ENCODE data around the gene SZT2.

SZT2 gene

DNA sequence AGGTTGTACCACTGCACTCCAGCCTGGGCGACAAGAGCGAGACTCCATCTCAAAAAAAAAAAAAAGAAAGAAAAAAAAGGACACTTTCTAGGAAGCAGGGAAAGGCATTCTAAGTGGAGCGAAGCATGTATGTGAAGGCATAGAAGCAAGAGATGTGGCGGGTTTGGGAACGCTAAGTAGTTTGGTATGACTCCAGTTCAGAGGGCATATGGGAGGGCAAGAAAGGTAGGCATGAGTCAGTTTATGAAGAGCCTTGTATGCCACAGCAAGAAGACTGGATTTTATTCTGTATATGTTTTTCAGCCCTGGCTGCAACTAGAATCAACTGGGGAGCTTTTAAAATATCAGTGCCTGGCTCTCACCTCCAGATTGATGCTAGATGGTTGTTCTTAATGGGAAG lies 17.5 kb upstream of the SZT2 start:
- Histone ChIP-seq H3K27me3 (ENCODE audit: control insufficient read depth in 1 of 2, insufficient read depth in 2 of 2, low read length in 2 of 2) (no peaks in the 10 kb centered on the region), H3K4me3 (ENCODE audit: low read length in 2 of 2) (no peak overlapping the region), H3K27ac (ENCODE audit: low read length) (no peak overlapping the region), H3K9ac (ENCODE audit: low read length in 2 of 2) (no peak overlapping the region), H3K9me3 (ENCODE audit: control insufficient read depth in 2 of 2, low read length in 2 of 2) (no peaks in the 10 kb centered on the region), H3K4me1 (ENCODE audit: control insufficient read depth, insufficient read depth, low read length) (peaks cover 13% of the 10 kb centered on the region), H3K36me3 (ENCODE audit: control insufficient read depth in 2 of 2, insufficient read depth in 2 of 2, low read length in 2 of 2) (peaks cover 6 to 8% of the 10 kb centered on the region in 2 donors)

DNA sequence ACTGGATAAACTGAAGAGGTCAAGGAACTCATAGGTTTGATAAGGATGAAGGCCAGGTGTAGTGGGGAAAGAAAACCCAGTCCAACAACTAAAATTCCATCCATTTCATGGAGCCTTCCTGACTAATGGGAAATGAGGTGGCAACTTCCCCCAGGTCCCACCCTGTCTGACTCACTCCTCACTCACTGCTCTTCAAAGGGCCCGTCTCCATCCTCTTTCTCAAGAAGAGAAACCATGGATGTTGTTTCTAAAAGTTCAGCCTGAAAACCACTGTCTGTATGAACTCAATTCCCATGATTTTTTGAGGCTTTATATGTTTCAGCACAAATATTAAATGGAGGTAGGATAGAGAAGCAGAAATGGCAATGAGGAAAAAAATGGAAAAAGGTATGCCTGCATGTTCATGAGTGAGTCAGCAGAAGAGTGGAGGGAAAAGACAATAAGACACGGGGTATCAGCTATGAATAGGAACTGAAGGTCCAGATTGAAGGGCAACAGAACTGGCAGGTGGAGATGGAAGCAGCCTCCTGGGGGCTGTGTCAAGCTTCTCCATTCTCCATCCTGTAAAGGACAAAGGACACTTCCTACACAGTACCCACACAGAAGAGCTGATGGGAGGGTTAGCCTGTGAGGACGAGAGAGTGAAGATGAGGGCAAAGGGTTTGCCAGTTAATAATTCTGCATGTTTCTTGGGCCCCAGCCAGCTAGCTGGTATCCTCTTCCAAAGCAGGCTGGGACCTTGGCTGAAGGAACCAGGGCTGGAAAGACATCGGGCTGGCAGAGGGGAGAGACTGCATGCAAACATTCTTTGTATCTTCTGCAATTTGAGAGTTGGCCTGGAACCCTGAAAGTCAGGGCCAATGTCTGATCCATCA lies 16.4 kb upstream of the SZT2 start:
- Histone ChIP-seq H3K27ac (ENCODE audit: low read length) (no peak overlapping the region), H3K27me3 (ENCODE audit: control insufficient read depth in 1 of 2, insufficient read depth in 2 of 2, low read length in 2 of 2) (no peaks in the 10 kb centered on the region)

DNA sequence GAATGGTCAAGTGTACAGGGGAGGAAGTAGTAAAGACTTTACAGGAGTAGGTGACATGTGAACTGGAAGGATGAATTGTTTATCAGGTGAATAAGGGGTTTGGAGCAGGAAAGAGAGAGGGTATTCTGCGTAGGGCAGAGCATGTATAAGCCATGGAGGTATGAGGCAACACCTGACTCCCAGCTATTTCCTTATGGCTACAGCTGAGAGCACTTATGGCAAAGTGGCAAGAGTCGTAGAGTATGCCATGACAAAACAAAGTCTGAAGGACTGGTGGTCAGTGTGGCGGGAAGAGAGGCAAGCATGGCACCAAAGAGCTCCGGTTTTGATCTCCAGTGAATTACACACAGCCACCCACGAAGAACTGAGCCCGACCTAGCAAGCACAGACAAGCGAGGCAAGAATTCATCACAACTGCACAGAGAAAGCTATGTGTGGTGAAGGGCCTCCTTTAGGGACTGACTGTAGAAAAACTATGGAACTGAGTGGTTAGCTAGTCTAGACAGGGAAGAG lies 12.9 kb upstream of the SZT2 start:
- Histone ChIP-seq H3K9me3 (ENCODE audit: control insufficient read depth in 2 of 2, low read length in 2 of 2) (no peaks in the 10 kb centered on the region), H3K27ac (ENCODE audit: low read length) (no peak overlapping the region), H3K4me3 (ENCODE audit: low read length in 2 of 2) (no peak overlapping the region), H3K27me3 (ENCODE audit: control insufficient read depth in 1 of 2, insufficient read depth in 2 of 2, low read length in 2 of 2) (no peaks in the 10 kb centered on the region), H3K36me3 (ENCODE audit: control insufficient read depth in 2 of 2, insufficient read depth in 2 of 2, low read length in 2 of 2) (peaks cover 6 to 10% of the 10 kb centered on the region in 2 donors), H3K9ac (ENCODE audit: low read length in 2 of 2) (peak overlapping the region in 1 of 2 donors; percentile 1), H3K4me1 (ENCODE audit: control insufficient read depth, insufficient read depth, low read length) (peaks cover 3% of the 10 kb centered on the region)

More for the DNA sequence above, 16.4 kb upstream of the SZT2 start:
- no peak overlapping the region for H3K4me3 ChIP-seq (ENCODE audit: low read length in 2 of 2)
- peaks cover 8% of the 10 kb centered on the region for H3K4me1 ChIP-seq (ENCODE audit: control insufficient read depth, insufficient read depth, low read length)
- H3K9ac ChIP-seq (ENCODE audit: low read length in 2 of 2) = no peak overlapping the region
- H3K36me3 ChIP-seq (ENCODE audit: control insufficient read depth in 2 of 2, insufficient read depth in 2 of 2, low read length in 2 of 2) = peaks cover 6 to 8% of the 10 kb centered on the region in 2 donors
- H3K9me3 ChIP-seq (ENCODE audit: control insufficient read depth in 2 of 2, low read length in 2 of 2) = no peaks in the 10 kb centered on the region

DNA sequence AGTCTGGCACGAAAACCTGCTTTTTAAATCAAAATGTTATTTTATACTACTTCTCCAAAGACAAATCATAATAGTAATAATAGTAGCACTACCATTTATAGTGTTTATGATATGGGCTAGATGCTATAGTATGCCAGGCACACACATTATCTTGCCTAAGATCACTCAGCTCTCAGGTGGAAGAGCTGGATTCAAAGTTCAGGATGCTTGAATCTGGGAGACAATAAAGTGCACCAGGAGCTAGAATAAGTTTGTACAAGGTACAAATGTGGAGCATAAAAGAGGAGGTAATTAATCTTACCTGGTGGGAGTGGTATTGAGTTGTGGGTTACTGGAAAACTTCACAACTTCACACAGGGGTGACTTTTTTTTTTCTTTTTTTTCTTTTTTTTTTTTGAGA lies 11.9 kb upstream of the SZT2 start:
- Histone ChIP-seq H3K4me3 (ENCODE audit: low read length in 2 of 2) (no peak overlapping the region), H3K27ac (ENCODE audit: low read length) (no peak overlapping the region), H3K36me3 (ENCODE audit: control insufficient read depth in 2 of 2, insufficient read depth in 2 of 2, low read length in 2 of 2) (peaks cover 7 to 13% of the 10 kb centered on the region in 2 donors), H3K27me3 (ENCODE audit: control insufficient read depth in 1 of 2, insufficient read depth in 2 of 2, low read length in 2 of 2) (no peaks in the 10 kb centered on the region), H3K9me3 (ENCODE audit: control insufficient read depth in 2 of 2, low read length in 2 of 2) (no peaks in the 10 kb centered on the region), H3K4me1 (ENCODE audit: control insufficient read depth, insufficient read depth, low read length) (peaks cover 9% of the 10 kb centered on the region), H3K9ac (ENCODE audit: low read length in 2 of 2) (no peak overlapping the region)

DNA sequence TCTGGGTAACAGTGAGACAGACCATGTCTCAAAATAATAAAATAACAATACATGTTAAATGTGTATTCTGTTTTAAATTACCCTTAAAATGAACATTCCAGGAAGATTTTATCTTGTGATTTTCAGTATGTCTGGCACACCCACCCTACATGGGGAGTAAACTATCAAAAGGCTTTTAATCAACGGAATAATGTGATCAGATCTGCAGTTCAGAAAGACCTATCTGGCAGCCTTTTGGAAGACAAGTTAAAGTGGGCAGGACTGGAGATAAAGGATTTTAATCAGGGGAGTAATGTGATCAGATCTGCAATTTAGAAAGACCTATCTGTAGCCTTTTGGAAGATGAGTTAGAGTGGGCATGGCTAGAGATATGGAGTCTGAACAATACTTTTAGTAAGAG lies 10.2 kb upstream of the SZT2 start:
- Histone ChIP-seq H3K27ac (ENCODE audit: low read length) (no peak overlapping the region), H3K27me3 (ENCODE audit: control insufficient read depth in 1 of 2, insufficient read depth in 2 of 2, low read length in 2 of 2) (no peaks in the 10 kb centered on the region), H3K36me3 (ENCODE audit: control insufficient read depth in 2 of 2, insufficient read depth in 2 of 2, low read length in 2 of 2) (peaks cover 22 to 23% of the 10 kb centered on the region in 2 donors), H3K4me3 (ENCODE audit: low read length in 2 of 2) (no peak overlapping the region), H3K4me1 (ENCODE audit: control insufficient read depth, insufficient read depth, low read length) (peaks cover 9% of the 10 kb centered on the region), H3K9ac (ENCODE audit: low read length in 2 of 2) (no peak overlapping the region), H3K9me3 (ENCODE audit: control insufficient read depth in 2 of 2, low read length in 2 of 2) (no peaks in the 10 kb centered on the region)

DNA sequence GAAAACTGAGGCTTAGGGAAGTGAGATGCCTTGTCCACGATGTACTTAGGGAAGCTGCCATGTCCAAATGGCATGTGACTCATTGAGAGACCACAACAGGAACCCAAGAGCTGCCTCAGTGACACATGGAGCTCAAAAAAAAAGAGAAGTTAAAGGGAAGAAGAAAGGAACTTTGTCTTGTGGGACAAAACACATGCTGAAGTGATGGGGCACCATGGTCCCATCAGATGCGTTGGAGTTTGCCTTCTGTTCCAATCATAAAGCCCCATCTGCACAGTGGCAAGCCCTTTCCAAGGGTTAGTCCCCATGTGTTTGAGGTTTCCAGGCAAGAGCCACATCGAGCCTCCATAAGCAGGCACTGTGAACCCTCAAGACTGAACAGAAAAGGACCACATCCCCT lies 8.1 kb upstream of the SZT2 start:
- Histone ChIP-seq H3K27ac (ENCODE audit: low read length) (peak overlapping the region; percentile 46), H3K9me3 (ENCODE audit: control insufficient read depth in 2 of 2, low read length in 2 of 2) (no peaks in the 10 kb centered on the region), H3K36me3 (ENCODE audit: control insufficient read depth in 2 of 2, insufficient read depth in 2 of 2, low read length in 2 of 2) (peaks cover 44 to 45% of the 10 kb centered on the region in 2 donors)

DNA sequence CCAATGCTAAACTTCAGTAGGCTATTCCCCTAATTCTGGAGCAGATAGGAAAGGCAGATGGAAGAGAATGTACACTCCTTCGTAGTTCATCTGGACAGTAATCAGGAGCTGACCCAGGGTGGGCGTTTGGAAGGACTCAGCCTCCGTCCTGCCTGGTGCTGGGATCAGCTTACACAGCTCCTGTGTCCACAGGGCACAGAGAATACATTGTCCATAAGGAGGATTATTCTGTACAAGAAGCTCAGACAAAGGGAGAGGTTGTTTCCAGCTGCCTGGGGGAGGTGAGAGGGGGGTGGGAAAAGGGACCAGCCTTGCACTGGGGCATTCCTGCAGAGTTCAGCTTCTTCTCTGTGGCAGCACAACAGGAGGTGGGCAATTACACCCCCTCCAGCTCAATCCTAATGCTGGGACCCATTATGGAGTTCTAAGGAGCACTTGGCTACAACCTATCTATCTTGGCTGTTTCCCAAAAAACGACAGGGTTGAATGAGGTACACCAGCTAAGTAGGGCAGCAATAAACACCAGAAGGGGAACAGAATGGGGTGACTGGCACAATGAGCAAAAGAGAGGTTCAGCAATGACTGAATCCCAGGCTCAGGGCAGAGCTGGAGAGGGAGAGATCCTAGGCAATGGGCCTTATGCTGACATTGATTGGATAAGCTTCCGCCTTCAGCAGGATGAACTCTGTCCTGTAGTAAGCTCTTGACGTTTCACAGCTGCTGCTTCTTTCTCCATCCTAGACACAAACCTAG lies 7.5 kb upstream of the SZT2 start:
- Histone ChIP-seq H3K27ac (ENCODE audit: low read length) (peak overlapping the region; percentile 46), H3K4me1 (ENCODE audit: control insufficient read depth, insufficient read depth, low read length) (peaks cover 9% of the 10 kb centered on the region), H3K36me3 (ENCODE audit: control insufficient read depth in 2 of 2, insufficient read depth in 2 of 2, low read length in 2 of 2) (peaks cover 50% of the 10 kb centered on the region in 2 donors), H3K9ac (ENCODE audit: low read length in 2 of 2) (peak overlapping the region; percentile 16 to 22), H3K27me3 (ENCODE audit: control insufficient read depth in 1 of 2, insufficient read depth in 2 of 2, low read length in 2 of 2) (no peaks in the 10 kb centered on the region), H3K4me3 (ENCODE audit: low read length in 2 of 2) (peak overlapping the region in 1 of 2 donors; percentile 3), H3K9me3 (ENCODE audit: control insufficient read depth in 2 of 2, low read length in 2 of 2) (no peaks in the 10 kb centered on the region)

More for the DNA sequence above, 8.1 kb upstream of the SZT2 start:
- Histone ChIP-seq H3K27me3 (ENCODE audit: control insufficient read depth in 1 of 2, insufficient read depth in 2 of 2, low read length in 2 of 2) (no peaks in the 10 kb centered on the region), H3K4me3 (ENCODE audit: low read length in 2 of 2) (no peak overlapping the region), H3K9ac (ENCODE audit: low read length in 2 of 2) (peak overlapping the region in 1 of 2 donors; percentile 16), H3K4me1 (ENCODE audit: control insufficient read depth, insufficient read depth, low read length) (peaks cover 9% of the 10 kb centered on the region)

DNA sequence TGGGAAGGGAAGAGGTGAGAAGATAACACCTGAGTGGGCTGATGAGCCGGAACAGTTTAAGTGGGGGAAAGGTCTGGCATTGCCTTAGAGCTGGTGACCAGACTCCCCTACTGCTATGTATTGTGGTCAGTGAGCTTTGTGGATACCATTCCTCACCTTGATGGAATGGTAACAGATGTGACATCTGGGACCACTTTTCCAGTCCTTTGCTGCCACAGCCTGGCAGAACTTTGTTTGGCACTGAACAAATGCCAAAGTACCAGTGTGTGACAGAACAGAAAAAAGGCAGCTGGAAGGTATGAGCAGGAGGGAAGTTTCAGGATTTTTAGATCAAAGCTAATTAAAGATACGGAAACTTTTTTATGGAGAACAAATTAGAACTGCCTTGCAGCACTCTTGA lies 6.2 kb upstream of the SZT2 start:
- H3K9ac ChIP-seq (ENCODE audit: low read length in 2 of 2) = no peak overlapping the region
- H3K36me3 ChIP-seq (ENCODE audit: control insufficient read depth in 2 of 2, insufficient read depth in 2 of 2, low read length in 2 of 2) = peaks cover 51 to 52% of the 10 kb centered on the region in 2 donors
- no peak overlapping the region for H3K27ac ChIP-seq (ENCODE audit: low read length)
- H3K9me3 ChIP-seq (ENCODE audit: control insufficient read depth in 2 of 2, low read length in 2 of 2) = no peaks in the 10 kb centered on the region
- H3K27me3 ChIP-seq (ENCODE audit: control insufficient read depth in 1 of 2, insufficient read depth in 2 of 2, low read length in 2 of 2) = no peaks in the 10 kb centered on the region
- peaks cover 17% of the 10 kb centered on the region for H3K4me1 ChIP-seq (ENCODE audit: control insufficient read depth, insufficient read depth, low read length)
- no peak overlapping the region for H3K4me3 ChIP-seq (ENCODE audit: low read length in 2 of 2)

DNA sequence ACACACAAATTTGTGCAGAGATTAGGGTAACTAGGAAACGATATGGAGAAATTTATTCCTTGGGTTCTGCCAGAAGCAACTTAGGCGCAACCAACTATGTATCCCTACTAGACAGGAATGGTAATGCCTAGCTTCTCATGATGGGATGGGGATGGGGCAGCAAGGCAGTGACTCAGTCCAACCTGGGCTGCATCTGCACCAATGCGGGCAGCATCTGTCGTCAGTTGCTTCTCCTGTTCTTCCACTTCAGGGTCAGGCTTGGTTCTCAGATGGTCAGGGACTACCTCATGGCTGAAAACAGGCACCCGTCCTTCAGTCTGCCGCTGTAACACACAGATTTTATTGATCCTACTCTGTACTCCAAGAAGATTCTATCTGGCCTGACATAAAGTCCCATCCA lies 3.0 kb upstream of the SZT2 start:
- Histone ChIP-seq H3K27ac (ENCODE audit: low read length) (no peak overlapping the region), H3K4me3 (ENCODE audit: low read length in 2 of 2) (no peak overlapping the region), H3K27me3 (ENCODE audit: control insufficient read depth in 1 of 2, insufficient read depth in 2 of 2, low read length in 2 of 2) (no peaks in the 10 kb centered on the region), H3K9ac (ENCODE audit: low read length in 2 of 2) (no peak overlapping the region), H3K4me1 (ENCODE audit: control insufficient read depth, insufficient read depth, low read length) (peaks cover 28% of the 10 kb centered on the region), H3K9me3 (ENCODE audit: control insufficient read depth in 2 of 2, low read length in 2 of 2) (no peaks in the 10 kb centered on the region), H3K36me3 (ENCODE audit: control insufficient read depth in 2 of 2, insufficient read depth in 2 of 2, low read length in 2 of 2) (peaks cover 49% of the 10 kb centered on the region in 2 donors)

DNA sequence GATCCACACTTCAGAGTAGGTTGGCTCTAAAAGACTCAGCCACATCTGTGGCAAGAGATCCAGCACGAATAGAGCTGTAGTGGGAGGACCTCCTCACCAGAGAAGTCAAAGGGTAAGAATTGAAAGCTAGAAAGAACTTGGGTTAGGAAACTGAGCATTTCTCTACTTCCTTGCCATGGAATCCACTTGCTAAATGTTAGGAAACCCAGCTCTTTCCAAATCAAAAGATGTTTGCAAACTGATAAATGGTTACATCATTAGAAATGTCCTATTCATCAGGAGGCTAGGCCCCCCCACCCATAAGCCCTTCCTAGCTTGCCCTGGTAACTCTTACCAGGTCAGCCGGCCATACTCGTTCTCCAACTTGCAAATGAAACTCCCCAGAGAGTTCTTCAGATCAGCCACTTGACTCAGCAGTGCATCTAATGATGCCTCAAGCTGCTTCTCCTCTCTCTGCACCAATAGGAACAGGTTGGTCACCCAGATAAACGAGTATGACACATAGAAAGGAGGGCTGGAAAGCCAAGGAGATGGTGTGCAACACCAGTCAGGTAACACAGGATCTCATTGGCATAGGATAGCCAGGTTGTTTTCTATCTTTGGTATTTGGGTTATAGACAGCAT lies 1.6 kb upstream of the SZT2 start:
- H3K9ac ChIP-seq (ENCODE audit: low read length in 2 of 2) = peak overlapping the region; percentile 51 to 92
- H3K9me3 ChIP-seq (ENCODE audit: control insufficient read depth in 2 of 2, low read length in 2 of 2) = no peaks in the 10 kb centered on the region
- peak overlapping the region; percentile 94 to 99 for H3K4me3 ChIP-seq (ENCODE audit: low read length in 2 of 2)
- H3K27me3 ChIP-seq (ENCODE audit: control insufficient read depth in 1 of 2, insufficient read depth in 2 of 2, low read length in 2 of 2) = no peaks in the 10 kb centered on the region
- no peak overlapping the region for H3K27ac ChIP-seq (ENCODE audit: low read length)
- peaks cover 42% of the 10 kb centered on the region in 2 donors for H3K36me3 ChIP-seq (ENCODE audit: control insufficient read depth in 2 of 2, insufficient read depth in 2 of 2, low read length in 2 of 2)
- peaks cover 21% of the 10 kb centered on the region for H3K4me1 ChIP-seq (ENCODE audit: control insufficient read depth, insufficient read depth, low read length)
